ENCODE results near the gene ABTB2.

Gene ABTB2

GRCh38 chr11:34340653-34341052, 17.2 kb downstream of the ABTB2 start:
- DNase-seq, result no peak

- no peak for DNase-seq
Measured at GRCh38 chr11:34339149-34340064, 18.4 kb downstream of the ABTB2 start.

- DNase-seq, result no peak
Measured at GRCh38 chr11:34337016-34337415, 20.8 kb downstream of the ABTB2 start.

GRCh38 chr11:34335801-34336200, 22.0 kb downstream of the ABTB2 start:
- no peak for DNase-seq

GRCh38 chr11:34335331-34335730, 22.5 kb downstream of the ABTB2 start:
- no peak for DNase-seq

- no peak for DNase-seq
Measured at GRCh38 chr11:34333787-34334186, 24.0 kb downstream of the ABTB2 start.

GRCh38 chr11:34332524-34332923, 25.3 kb downstream of the ABTB2 start:
- DNase-seq, result no peak

GRCh38 chr11:34331736-34332135, 26.1 kb downstream of the ABTB2 start:
- no peak for DNase-seq

GRCh38 chr11:34331329-34331728, 26.5 kb downstream of the ABTB2 start:
- no peak for DNase-seq

- DNase-seq, result no peak
Measured at GRCh38 chr11:34330653-34331052, 27.2 kb downstream of the ABTB2 start.

- DNase-seq, result no peak
Measured at GRCh38 chr11:34329876-34330275, 27.9 kb downstream of the ABTB2 start.

GRCh38 chr11:34328632-34328910, 29.2 kb downstream of the ABTB2 start:
- no peak for DNase-seq

GRCh38 chr11:34327804-34328631, 29.8 kb downstream of the ABTB2 start:
- DNase-seq, result no peak

GRCh38 chr11:34324466-34324865, 33.3 kb downstream of the ABTB2 start:
- no peak for DNase-seq

GRCh38 chr11:34323601-34324000, 34.2 kb downstream of the ABTB2 start:
- peak; percentile 23 for DNase-seq

GRCh38 chr11:34318111-34319037, 39.4 kb downstream of the ABTB2 start:
- no peak for DNase-seq

- DNase-seq, result no peak
Measured at GRCh38 chr11:34317666-34318065, 40.1 kb downstream of the ABTB2 start.

- DNase-seq, result no peak
Measured at GRCh38 chr11:34317036-34317360, 40.8 kb downstream of the ABTB2 start.

GRCh38 chr11:34316347-34317035, 41.3 kb downstream of the ABTB2 start:
- DNase-seq, result no peak

- no peak for DNase-seq
Measured at GRCh38 chr11:34315394-34315793, 42.4 kb downstream of the ABTB2 start.

GRCh38 chr11:34314936-34315335, 42.9 kb downstream of the ABTB2 start:
- no peak for DNase-seq

- DNase-seq, result no peak
Measured at GRCh38 chr11:34314176-34314575, 43.6 kb downstream of the ABTB2 start.

- no peak for DNase-seq
Measured at GRCh38 chr11:34313099-34313517, 44.7 kb downstream of the ABTB2 start.

Data from NCI-H526 treated with DMSO at 0.1 percent for 48 hours (cell line).